Upper lobe of left lung (tissue), 6 donors: ENCODE results near the gene BRS3. TPM values are rescaled to one million over a fixed set of nuclear protein-coding genes. Genes with fewer than 3 reads are reported as not detected.

Source experiments
- ATAC-seq, 2 donors: fragments of 200-7000 bp; cut with Tn5 transposase; one replicate each; pipeline ENCODE4 v1.9.1; 2022; ENCODE audit warnings: mild to moderate bottlenecking in 2 of 2, moderate library complexity in 2 of 2; ENCODE audit not compliant: low FRiP score in 2 of 2
- DNase-seq, 2 donors: peaks; one replicate each; pipeline ENCODE4 v3.0.0-alpha.2; 2019 to 2020
- H3K27ac ChIP-seq, 4 donors: fragments of 200-600 bp; sonication (generic); one replicate each; pipeline ENCODE4 v1.5.1; 2016 to 2019
- H3K27me3 ChIP-seq, 4 donors: fragments of 200-600 bp; sonication (generic); one replicate each; pipeline ENCODE4 v1.5.1; 2017 to 2019
- H3K36me3 ChIP-seq, 4 donors: fragments of 200-600 bp; sonication (generic); one replicate each; pipeline ENCODE4 v1.5.1; 2016 to 2019
- H3K4me1 ChIP-seq, 4 donors: fragments of 200-600 bp; sonication (generic); one replicate each; pipeline ENCODE4 v1.5.1; 2018 to 2019
- H3K4me3 ChIP-seq, 4 donors: fragments of 200-600 bp; sonication (generic); one replicate each; pipeline ENCODE4 v1.5.1; 2017 to 2019; ENCODE audit warnings: mild to moderate bottlenecking in 2 of 4, moderate library complexity in 1 of 4
- H3K9me3 ChIP-seq, 4 donors: fragments of 200-600 bp; sonication (generic); one replicate each; pipeline ENCODE4 v1.5.1; 2018 to 2019
- CTCF ChIP-seq, 6 experiments: fragments of 450-650 bp in 4 of 6; fragments of 200-600 bp in 2 of 6; sonication (generic) in 2 of 6; IDR thresholded peaks; one replicate each; pipeline ENCODE4 v1.5.1; 2016 to 2019; ENCODE audit warnings: antibody characterized with exemption in 6 of 6
- EP300 ChIP-seq, 4 donors: sonication (generic); formaldehyde crosslinking; IDR thresholded peaks; one replicate each; pipeline ENCODE4 v1.5.1; 2017; ENCODE audit warnings: antibody characterized with exemption in 4 of 4, control low read depth in 2 of 4
- POLR2A ChIP-seq, 4 donors: fragments of 450-650 bp; IDR thresholded peaks; one replicate each; pipeline ENCODE4 v1.5.1; 2016 to 2017; ENCODE audit warnings: antibody characterized with exemption in 4 of 4, mild to moderate bottlenecking in 2 of 4
- POLR2AphosphoS5 ChIP-seq, 2 donors: sonication (generic); formaldehyde crosslinking; IDR thresholded peaks; one replicate each; pipeline ENCODE4 v1.5.1; 2017; ENCODE audit warnings: antibody characterized with exemption in 2 of 2
- WGBS, 2 donors: methylation state at CpG; one replicate each; pipeline ENCODE4 v1.1.5; 2017 to 2018; 5-methylcytosine and 5-hydroxymethylcytosine counted together
- total RNA-seq, 6 donors: library from RNA; depleted of rRNA in 4 of 6; stranded (reverse); fragments of >200 nt in 4 of 6; gene quantifications; one replicate each; pipeline versions ENCODE4 v1.1.0 to v1.2.1, GENCODE V29; 2016 to 2021
- donor health status: DM: no; HTN: no; CAD: no; lungs with moderate emphysema.
- donor health status: DM: no; HTN: yes; CAD: no; lungs with severe emphysema.

Gene BRS3
- total RNA-seq, 6 donors from 2014 or later, result not detected

- H3K27ac ChIP-seq, result no peak overlapping the region
- ATAC-seq (no peak), DNase-seq (no peak)
- H3K9me3 ChIP-seq, result no peaks in the 10 kb centered on the region
- 69 to 70% methylated on average over 8 of the region's 8 CpGs for WGBS, 2 donors
- TF ChIP-seq EP300 (IDR thresholded peaks at IDR 0.05), result no peak
- TF ChIP-seq CTCF (IDR thresholded peaks at IDR 0.05), result no peak
- TF ChIP-seq POLR2A (IDR thresholded peaks at IDR 0.05), result no peak
- TF ChIP-seq POLR2AphosphoS5 (IDR thresholded peaks at IDR 0.05), result no peak
- H3K4me3 ChIP-seq, result no peak overlapping the region
- no peaks in the 10 kb centered on the region for H3K4me1 ChIP-seq
- no peaks in the 10 kb centered on the region for H3K27me3 ChIP-seq
- H3K36me3 ChIP-seq, result no peaks in the 10 kb centered on the region
Measured at GRCh38 chrX:136528645-136529315, 41.0 kb downstream of the BRS3 start.

- Histone ChIP-seq H3K27ac (no peak overlapping the region), H3K36me3 (no peaks in the 10 kb centered on the region), H3K4me1 (no peaks in the 10 kb centered on the region), H3K9me3 (no peaks in the 10 kb centered on the region), H3K4me3 (no peak overlapping the region), H3K27me3 (no peaks in the 10 kb centered on the region)
- TF ChIP-seq POLR2A (IDR thresholded peaks at IDR 0.05) (no peak), POLR2AphosphoS5 (IDR thresholded peaks at IDR 0.05) (no peak), EP300 (IDR thresholded peaks at IDR 0.05) (no peak), CTCF (IDR thresholded peaks at IDR 0.05) (no peak)
- ATAC-seq, result no peak
- DNase-seq, result no peak
- 47 to 49% methylated on average over 2 of the region's 2 CpGs for WGBS, 2 donors
Measured at GRCh38 chrX:136529795-136530194, 42.0 kb downstream of the BRS3 start.

GRCh38 chrX:136531951-136532350, 44.2 kb downstream of the BRS3 start, which contains the start of gene VGLL1:
Gene VGLL1 (plus strand): TSS chrX:136532215. CDS start chrX:136536021, 3,806 bp downstream.
- no peak for DNase-seq
- TF ChIP-seq POLR2AphosphoS5 (IDR thresholded peaks at IDR 0.05) (no peak), CTCF (IDR thresholded peaks at IDR 0.05) (no peak), POLR2A (IDR thresholded peaks at IDR 0.05) (no peak)

GRCh38 chrX:136534131-136534530, 46.4 kb downstream of the BRS3 start:
- H3K27ac ChIP-seq, result no peak overlapping the region
- TF ChIP-seq POLR2AphosphoS5 (IDR thresholded peaks at IDR 0.05), result no peak
- TF ChIP-seq CTCF (IDR thresholded peaks at IDR 0.05), result no peak
- no peak for TF ChIP-seq EP300 (IDR thresholded peaks at IDR 0.05)
- TF ChIP-seq POLR2A (IDR thresholded peaks at IDR 0.05), result no peak
- no peak for ATAC-seq
- H3K9me3 ChIP-seq, result no peaks in the 10 kb centered on the region
- H3K4me3 ChIP-seq, result no peak overlapping the region
- whole genome bisulfite sequencing, 2 donors, result 80 to 88% methylated on average over 2 of the region's 2 CpGs
- no peaks in the 10 kb centered on the region for H3K4me1 ChIP-seq
- no peaks in the 10 kb centered on the region for H3K27me3 ChIP-seq
- no peak for DNase-seq
- H3K36me3 ChIP-seq, result no peaks in the 10 kb centered on the region

More at GRCh38 chrX:136531951-136532350, 44.2 kb downstream of the BRS3 start, which contains the start of gene VGLL1:
- Histone ChIP-seq H3K27ac (no peak within 1 kb of the TSS), H3K9me3 (no peaks in the 10 kb centered on the region), H3K36me3 (no peaks in the 10 kb centered on the region), H3K4me3 (no peak within 1 kb of the TSS), H3K4me1 (no peaks in the 10 kb centered on the region), H3K27me3 (no peaks in the 10 kb centered on the region)
- ATAC-seq, result no peak
- 61 to 79% methylated on average over 3 of the region's 3 CpGs for WGBS, 2 donors

GRCh38 chrX:136538811-136539210, 51.1 kb downstream of the BRS3 start:
- no peak overlapping the region for H3K4me3 ChIP-seq
- H3K36me3 ChIP-seq, result no peaks in the 10 kb centered on the region
- H3K9me3 ChIP-seq, result no peaks in the 10 kb centered on the region
- DNase-seq (no peak), ATAC-seq (no peak)
- no peak overlapping the region for H3K27ac ChIP-seq
- no peak for TF ChIP-seq POLR2A (IDR thresholded peaks at IDR 0.05)
- TF ChIP-seq CTCF (IDR thresholded peaks at IDR 0.05), result no peak
- TF ChIP-seq EP300 (IDR thresholded peaks at IDR 0.05), result no peak
- TF ChIP-seq POLR2AphosphoS5 (IDR thresholded peaks at IDR 0.05), result no peak
- H3K4me1 ChIP-seq, result no peaks in the 10 kb centered on the region
- 70 to 82% methylated on average over 2 of the region's 2 CpGs for WGBS, 2 donors
- H3K27me3 ChIP-seq, result no peaks in the 10 kb centered on the region
